B cell (primary cell): ENCODE results near the gene CCDC85B.

ENCODE experiments used
- CTCF ChIP-seq: fragments of 200-600 bp; IDR thresholded peaks from one replicate; pipeline ENCODE4 v1.8.0; 2022; ENCODE audit warnings: antibody characterized with exemption, mild to moderate bottlenecking
- EZH2 ChIP-seq: IDR thresholded peaks from 2 replicates; pipeline ENCODE4 v1.6.1; 2012; ENCODE audit warnings: borderline replicate concordance, low read depth, mild to moderate bottlenecking, moderate library complexity, low read length; ENCODE audit not compliant: insufficient read depth, poor library complexity, severe bottlenecking

GRCh38 chr11:65868076-65868667, 22.3 kb upstream of the CCDC85B start:
- no peak for TF ChIP-seq CTCF
- no peak for TF ChIP-seq EZH2
